ENCODE results near the gene SHISAL2B. TPM values are rescaled to one million over a fixed set of nuclear protein-coding genes. Genes with fewer than 3 reads are reported as not detected.

Gene SHISAL2B
- total RNA-seq, 4 donors from 2014 or later, result not detected

DNA sequence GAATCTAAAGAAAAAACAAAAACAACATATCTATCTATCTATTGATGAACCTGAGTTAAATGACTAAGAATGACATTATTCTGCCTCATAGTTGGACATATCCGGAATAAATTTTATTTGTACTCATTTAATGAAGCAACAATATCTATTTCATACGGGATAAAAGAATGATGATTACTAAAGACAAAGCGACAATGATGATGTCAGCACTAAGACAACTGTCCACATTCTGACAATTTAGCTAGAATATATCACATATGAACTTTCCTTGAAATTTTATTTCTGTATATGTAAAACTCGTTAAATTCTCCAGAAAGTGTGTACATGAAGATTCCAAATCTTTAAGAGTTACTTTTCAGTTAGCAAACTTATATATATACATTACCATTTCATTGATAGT is 23.2 kb upstream of the SHISAL2B start:
- no peak for TF ChIP-seq CTCF (IDR thresholded peaks at IDR 0.05)
- TF ChIP-seq POLR2A (IDR thresholded peaks at IDR 0.05), result no peak
- Histone ChIP-seq H3K9me3 (no peaks in the 10 kb centered on the region), H3K4me1 (no peaks in the 10 kb centered on the region), H3K27ac (no peak overlapping the region), H3K27me3 (no peaks in the 10 kb centered on the region), H3K36me3 (no peaks in the 10 kb centered on the region), H3K4me3 (no peak overlapping the region)
- DNase-seq, result no peak
- intact Hi-C loops (cut with DNase I; ENCODE audit: low total_unique reads), result no loop called here

DNA sequence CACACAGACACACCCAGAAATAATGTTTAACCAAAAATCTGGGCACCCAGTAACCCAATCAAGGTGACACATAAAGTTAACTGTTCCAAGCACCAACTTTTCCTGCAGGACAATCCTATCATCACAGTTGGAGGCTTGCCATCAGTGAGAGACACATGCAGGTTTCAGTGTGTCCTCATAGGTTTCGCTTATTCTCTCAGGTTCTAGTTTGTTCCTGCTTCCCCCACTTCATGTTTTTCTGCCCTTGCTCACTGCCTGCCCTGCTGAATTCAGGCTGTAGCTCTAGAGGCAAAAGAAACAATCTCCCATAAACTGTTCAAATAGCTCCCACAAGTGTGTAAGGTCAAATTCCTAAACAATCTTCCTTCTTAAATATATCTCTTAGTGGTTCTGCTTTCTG is 20.0 kb upstream of the SHISAL2B start:
- no peaks in the 10 kb centered on the region for H3K27me3 ChIP-seq
- H3K4me3 ChIP-seq, result no peak overlapping the region
- no peaks in the 10 kb centered on the region for H3K36me3 ChIP-seq
- TF ChIP-seq CTCF (IDR thresholded peaks at IDR 0.05) (no peak), POLR2A (IDR thresholded peaks at IDR 0.05) (no peak)
- H3K27ac ChIP-seq, result no peak overlapping the region
- intact Hi-C loops (cut with DNase I; ENCODE audit: low total_unique reads), result no loop called here
- no peaks in the 10 kb centered on the region for H3K9me3 ChIP-seq
- no peaks in the 10 kb centered on the region for H3K4me1 ChIP-seq
- DNase-seq, result no peak

DNA sequence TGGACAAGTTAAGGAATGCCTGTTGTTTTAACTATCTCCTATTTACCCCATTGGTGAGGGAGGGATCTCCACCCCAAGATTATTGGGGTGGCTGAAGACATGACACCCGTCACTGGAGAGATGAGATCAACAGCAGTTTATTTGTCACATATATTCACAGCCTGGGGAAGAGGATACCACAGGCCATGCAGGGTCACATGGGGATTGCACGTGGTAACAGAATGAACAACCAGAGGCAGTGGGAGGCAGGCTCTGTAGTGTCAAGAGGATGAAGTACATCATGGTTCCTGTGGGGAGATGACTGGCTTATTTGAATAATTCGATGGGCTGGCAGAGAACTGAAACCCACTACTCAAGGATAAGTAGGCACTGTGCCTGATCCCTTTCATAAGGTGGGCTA is 18.6 kb upstream of the SHISAL2B start:
- Histone ChIP-seq H3K4me3 (no peak overlapping the region), H3K27me3 (no peaks in the 10 kb centered on the region), H3K27ac (no peak overlapping the region), H3K9me3 (no peaks in the 10 kb centered on the region), H3K4me1 (no peaks in the 10 kb centered on the region), H3K36me3 (no peaks in the 10 kb centered on the region)
- DNase-seq, result no peak
- TF ChIP-seq CTCF (IDR thresholded peaks at IDR 0.05) (no peak), POLR2A (IDR thresholded peaks at IDR 0.05) (no peak)
- intact Hi-C loops (cut with DNase I; ENCODE audit: low total_unique reads), result no loop called here

- intact Hi-C loops (cut with DNase I; ENCODE audit: low total_unique reads), result no loop called here
Observed at GRCh38 chr5:64678374-64678773, 11.9 kb upstream of the SHISAL2B start.

DNA sequence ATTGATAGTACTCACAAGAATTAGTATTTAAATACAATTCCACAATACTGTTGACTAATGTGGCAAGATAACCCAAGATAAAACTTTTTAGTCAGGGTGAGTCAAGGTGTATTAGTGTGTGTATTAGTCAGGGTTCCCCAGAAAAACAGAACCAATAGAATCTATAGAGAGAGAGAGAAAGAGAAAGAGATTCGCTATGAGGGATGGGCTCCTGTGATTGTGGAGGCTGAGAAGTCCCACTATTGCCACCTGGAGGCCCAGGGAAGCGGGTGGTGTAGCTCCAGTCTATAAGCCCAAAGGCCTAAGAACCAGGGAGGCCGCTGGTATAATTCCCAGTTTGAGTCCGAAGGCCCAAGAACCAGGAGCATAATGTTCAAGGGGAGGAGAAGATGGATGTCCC is 10.0 kb upstream of the SHISAL2B start:
- no peaks in the 10 kb centered on the region for H3K9me3 ChIP-seq

More at GRCh38 chr5:64678374-64678773, 11.9 kb upstream of the SHISAL2B start:
- H3K9me3 ChIP-seq, result no peaks in the 10 kb centered on the region
- no peak for DNase-seq
- H3K27ac ChIP-seq, result no peak overlapping the region
- no peaks in the 10 kb centered on the region for H3K36me3 ChIP-seq
- TF ChIP-seq CTCF (IDR thresholded peaks at IDR 0.05), result no peak
- no peaks in the 10 kb centered on the region for H3K4me1 ChIP-seq
- no peak overlapping the region for H3K4me3 ChIP-seq
- no peaks in the 10 kb centered on the region for H3K27me3 ChIP-seq

More for the DNA sequence above, 10.0 kb upstream of the SHISAL2B start:
- Histone ChIP-seq H3K36me3 (no peaks in the 10 kb centered on the region), H3K27me3 (no peaks in the 10 kb centered on the region), H3K4me3 (no peak overlapping the region), H3K4me1 (no peaks in the 10 kb centered on the region), H3K27ac (no peak overlapping the region)
- DNase-seq, result no peak
- no peak for TF ChIP-seq CTCF (IDR thresholded peaks at IDR 0.05)
- TF ChIP-seq POLR2A (IDR thresholded peaks at IDR 0.05), result no peak
- intact Hi-C loops (cut with DNase I; ENCODE audit: low total_unique reads), result no loop called here

All from uterus (tissue), 4 donors.